ENCODE measurements around the gene KCNJ13.

KCNJ13 gene

GRCh38 chr2:232802091-232802490, 25.7 kb upstream of the KCNJ13 start:
- H3K4me1 ChIP-seq: no peaks in the 10 kb centered on the region
- no peak for DNase-seq
- peaks cover 19% of the 10 kb centered on the region for H3K36me3 ChIP-seq
- H3K9me3 ChIP-seq: no peaks in the 10 kb centered on the region
- TF ChIP-seq, protein P1, sequence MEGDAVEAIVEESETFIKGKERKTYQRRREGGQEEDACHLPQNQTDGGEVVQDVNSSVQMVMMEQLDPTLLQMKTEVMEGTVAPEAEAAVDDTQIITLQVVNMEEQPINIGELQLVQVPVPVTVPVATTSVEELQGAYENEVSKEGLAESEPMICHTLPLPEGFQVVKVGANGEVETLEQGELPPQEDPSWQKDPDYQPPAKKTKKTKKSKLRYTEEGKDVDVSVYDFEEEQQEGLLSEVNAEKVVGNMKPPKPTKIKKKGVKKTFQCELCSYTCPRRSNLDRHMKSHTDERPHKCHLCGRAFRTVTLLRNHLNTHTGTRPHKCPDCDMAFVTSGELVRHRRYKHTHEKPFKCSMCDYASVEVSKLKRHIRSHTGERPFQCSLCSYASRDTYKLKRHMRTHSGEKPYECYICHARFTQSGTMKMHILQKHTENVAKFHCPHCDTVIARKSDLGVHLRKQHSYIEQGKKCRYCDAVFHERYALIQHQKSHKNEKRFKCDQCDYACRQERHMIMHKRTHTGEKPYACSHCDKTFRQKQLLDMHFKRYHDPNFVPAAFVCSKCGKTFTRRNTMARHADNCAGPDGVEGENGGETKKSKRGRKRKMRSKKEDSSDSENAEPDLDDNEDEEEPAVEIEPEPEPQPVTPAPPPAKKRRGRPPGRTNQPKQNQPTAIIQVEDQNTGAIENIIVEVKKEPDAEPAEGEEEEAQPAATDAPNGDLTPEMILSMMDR (IDR thresholded peaks at IDR 0.05; ENCODE audit: low read depth, low read length): no peak
- H3K4me3 ChIP-seq (ENCODE audit: low read depth, low read length): no peak overlapping the region
- no peaks in the 10 kb centered on the region for H3K27me3 ChIP-seq

DNA sequence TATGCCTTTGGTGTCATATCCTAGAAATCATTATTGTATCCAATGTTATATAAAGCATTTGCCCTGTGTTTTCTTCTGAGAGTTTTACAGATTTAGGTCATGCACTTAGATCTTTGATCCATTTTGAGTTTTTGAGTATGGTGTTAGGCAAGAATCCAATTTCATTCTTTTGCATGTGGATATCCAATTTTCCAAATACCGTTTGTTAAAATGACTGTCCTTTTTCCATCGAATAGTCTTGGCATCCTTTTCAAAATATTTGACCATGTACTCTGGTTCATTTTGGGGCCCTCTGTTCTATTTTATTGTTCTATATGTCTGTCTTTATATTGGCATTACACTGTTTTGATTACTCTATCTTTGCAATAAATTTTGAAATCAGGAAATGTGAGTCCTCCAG, 23.8 kb upstream of the KCNJ13 start:
- peaks cover 29% of the 10 kb centered on the region for H3K36me3 ChIP-seq

DNA sequence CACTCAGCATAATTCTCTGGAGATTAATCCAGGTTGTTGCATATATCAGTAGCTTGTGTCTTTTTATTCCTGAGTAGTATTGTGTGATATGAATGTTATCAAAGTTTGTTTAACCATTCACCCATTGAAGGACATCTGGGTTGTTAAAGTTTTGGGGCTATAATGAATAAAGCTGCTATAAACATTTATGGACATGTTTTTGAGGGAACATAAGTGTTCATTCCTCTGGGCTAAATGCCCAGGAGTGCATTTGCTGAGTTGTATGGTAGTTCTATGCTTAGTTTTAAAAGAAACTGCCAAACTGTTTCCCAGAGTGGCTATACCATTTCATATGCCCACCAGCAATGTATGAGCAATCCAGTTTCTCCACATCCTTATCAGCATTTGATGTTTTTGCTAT, 21.8 kb upstream of the KCNJ13 start:
- Histone ChIP-seq H3K4me3 (ENCODE audit: low read depth, low read length) (no peak overlapping the region), H3K27me3 (no peaks in the 10 kb centered on the region), H3K36me3 (peaks cover 45% of the 10 kb centered on the region), H3K9me3 (no peaks in the 10 kb centered on the region), H3K4me1 (no peaks in the 10 kb centered on the region)
- TF ChIP-seq, protein P1 (IDR thresholded peaks at IDR 0.05; ENCODE audit: low read depth, low read length): no peak
- DNase-seq: no peak

More for the DNA sequence above, 23.8 kb upstream of the KCNJ13 start:
- DNase-seq: no peak
- no peaks in the 10 kb centered on the region for H3K27me3 ChIP-seq
- TF ChIP-seq, protein P1 (IDR thresholded peaks at IDR 0.05; ENCODE audit: low read depth, low read length): no peak
- no peaks in the 10 kb centered on the region for H3K9me3 ChIP-seq
- no peak overlapping the region for H3K4me3 ChIP-seq (ENCODE audit: low read depth, low read length)
- no peaks in the 10 kb centered on the region for H3K4me1 ChIP-seq

- H3K27me3 ChIP-seq: no peaks in the 10 kb centered on the region
- DNase-seq: no peak
- H3K36me3 ChIP-seq: peaks cover 55% of the 10 kb centered on the region
- TF ChIP-seq, protein P1 (IDR thresholded peaks at IDR 0.05; ENCODE audit: low read depth, low read length): no peak
- H3K9me3 ChIP-seq: no peaks in the 10 kb centered on the region
- no peak overlapping the region for H3K4me3 ChIP-seq (ENCODE audit: low read depth, low read length)
- no peaks in the 10 kb centered on the region for H3K4me1 ChIP-seq
These were observed 19.6 kb upstream of the KCNJ13 start for GRCh38 chr2:232795920-232796319.

- Histone ChIP-seq H3K27me3 (no peaks in the 10 kb centered on the region), H3K4me1 (no peaks in the 10 kb centered on the region), H3K4me3 (ENCODE audit: low read depth, low read length) (no peak overlapping the region), H3K9me3 (no peaks in the 10 kb centered on the region), H3K36me3 (peaks cover 57% of the 10 kb centered on the region)
- TF ChIP-seq, protein P1 (IDR thresholded peaks at IDR 0.05; ENCODE audit: low read depth, low read length): no peak
- no peak for DNase-seq
These were observed 18.6 kb upstream of the KCNJ13 start for GRCh38 chr2:232794981-232795380.

DNA sequence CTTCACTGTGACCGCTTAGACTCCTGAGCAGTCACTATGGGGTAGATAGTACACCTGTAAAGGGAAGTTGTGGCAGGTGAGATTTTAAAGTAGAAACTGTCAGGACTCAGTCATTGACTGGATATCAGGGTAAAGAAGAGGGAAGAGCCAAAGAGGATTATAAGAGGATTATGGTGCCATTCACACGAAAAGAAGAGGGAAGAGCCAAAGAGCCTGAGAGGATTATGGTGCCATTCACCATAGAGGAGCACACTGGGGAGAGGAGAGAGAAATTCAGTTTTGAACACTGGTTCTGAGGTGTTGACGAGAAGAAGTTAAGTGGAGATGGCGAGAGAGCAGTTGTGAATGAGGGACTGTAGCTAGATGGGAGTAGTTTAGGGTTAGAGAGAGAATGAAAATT, 16.9 kb upstream of the KCNJ13 start:
- TF ChIP-seq, protein P1 (IDR thresholded peaks at IDR 0.05; ENCODE audit: low read depth, low read length): no peak
- Histone ChIP-seq H3K9me3 (no peaks in the 10 kb centered on the region), H3K27me3 (no peaks in the 10 kb centered on the region), H3K36me3 (peaks cover 67% of the 10 kb centered on the region), H3K4me1 (no peaks in the 10 kb centered on the region), H3K4me3 (ENCODE audit: low read depth, low read length) (no peak overlapping the region)
- DNase-seq: no peak

Data from BE2C (cell line).